K562 treated with DMSO at 1 percent for 48 hours (cell line): ENCODE measurements around the gene NXF1. TPM values are rescaled to one million over a fixed set of nuclear protein-coding genes. Genes with fewer than 3 reads are reported as not detected.

ENCODE experiments used
- total RNA-seq: library from RNA; unstranded; fragments of 300-600 nt; gene quantifications from 2 replicates; pipeline ENCODE4 v1.2.3, GENCODE V29; 2022; ENCODE audit warnings: low replicate concordance; ENCODE audit errors: extremely low read depth

The NXF1 gene
- not detected in 2 replicates for total RNA-seq

DNA sequence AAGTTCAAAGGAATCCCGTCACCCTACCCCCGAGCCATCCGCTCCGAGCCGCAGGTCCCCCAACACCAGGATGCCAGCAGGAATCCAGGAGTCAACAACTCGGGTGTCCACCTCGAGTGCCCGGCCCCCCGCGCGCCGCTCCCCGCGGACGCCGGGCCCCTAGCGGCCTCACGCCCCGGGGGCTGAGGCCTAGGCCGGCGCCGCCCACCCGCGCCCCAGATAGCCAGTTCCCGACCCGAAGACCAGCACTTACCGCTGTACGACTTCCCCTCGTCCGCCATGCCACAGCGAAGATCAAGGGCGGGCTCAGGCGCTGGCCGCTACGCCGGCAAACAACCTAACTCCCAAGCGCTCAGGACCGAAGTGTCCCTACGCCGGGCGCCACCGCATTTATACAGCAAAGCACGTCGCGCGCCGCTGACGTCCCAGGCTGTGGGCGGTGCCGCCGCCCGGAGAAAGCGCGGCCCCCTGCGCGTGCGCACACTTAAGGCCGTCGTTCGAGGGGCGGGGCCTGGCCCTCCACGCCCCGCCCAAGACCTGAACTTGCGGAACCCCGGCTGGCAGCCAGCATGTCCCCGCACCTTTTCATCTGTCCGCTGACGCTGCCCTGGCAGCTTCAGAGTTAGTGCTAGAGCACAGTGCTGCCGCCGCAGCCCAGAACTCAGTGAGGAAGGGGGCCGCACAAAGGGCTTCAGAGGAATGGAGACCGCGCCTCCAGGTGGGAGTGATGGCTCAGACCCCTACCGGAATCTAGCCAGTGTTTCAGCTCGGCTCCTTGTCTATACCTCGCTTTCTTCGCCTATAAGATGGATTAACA is at the start of gene NXF1:
Gene NXF1 (minus strand): TSS at position 365 of the 817 bp plus-strand sequence. CDS start 84 bp downstream, at position 281.

DNA sequence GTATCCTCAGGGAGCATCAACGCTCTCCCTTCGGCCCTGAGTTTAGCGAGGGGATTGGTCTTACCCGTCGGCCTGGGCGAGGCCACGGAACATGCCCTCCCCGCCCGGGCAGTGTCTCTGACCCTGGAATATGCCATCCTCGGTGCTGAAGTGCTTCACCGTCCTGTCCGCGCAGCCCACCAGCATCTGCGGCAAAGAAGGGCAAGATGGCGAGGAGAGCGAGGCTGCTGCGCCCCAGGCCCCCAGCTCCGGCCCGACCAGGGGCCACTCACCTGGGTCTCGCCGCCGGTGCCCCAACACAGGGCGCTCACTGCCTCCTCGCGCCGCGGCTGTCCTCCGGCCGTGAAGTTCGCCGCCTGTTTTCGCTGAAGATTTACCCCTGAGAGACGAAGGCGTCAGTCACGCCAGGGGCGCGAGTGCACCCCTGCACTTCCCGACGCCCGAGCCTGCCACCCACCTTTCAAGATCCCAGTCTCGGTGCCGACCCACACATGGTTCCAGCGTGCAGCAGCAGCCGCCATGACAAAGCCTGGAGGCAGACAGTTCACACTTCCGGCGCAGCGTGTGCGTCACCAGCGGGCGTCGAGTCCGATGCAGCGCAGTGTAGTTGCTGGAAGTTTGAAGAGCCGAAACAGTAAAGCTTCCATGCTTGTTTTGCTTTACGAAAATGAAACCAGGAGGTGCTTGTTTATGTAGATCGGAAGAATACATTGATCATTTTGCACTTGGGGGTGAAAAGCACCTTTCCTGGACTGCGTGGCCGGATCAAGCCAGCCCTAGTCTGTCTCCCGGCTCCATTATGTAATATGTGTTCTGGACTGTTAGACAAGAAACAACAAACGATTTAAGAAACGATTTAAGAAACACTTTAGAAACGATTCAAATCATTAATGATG is 34.1 kb upstream of the NXF1 start, which contains the start of gene WDR74:
Gene WDR74 (minus strand): TSS at position 541 of the 896 bp plus-strand sequence. CDS start 20 bp downstream, at position 521.

DNA sequence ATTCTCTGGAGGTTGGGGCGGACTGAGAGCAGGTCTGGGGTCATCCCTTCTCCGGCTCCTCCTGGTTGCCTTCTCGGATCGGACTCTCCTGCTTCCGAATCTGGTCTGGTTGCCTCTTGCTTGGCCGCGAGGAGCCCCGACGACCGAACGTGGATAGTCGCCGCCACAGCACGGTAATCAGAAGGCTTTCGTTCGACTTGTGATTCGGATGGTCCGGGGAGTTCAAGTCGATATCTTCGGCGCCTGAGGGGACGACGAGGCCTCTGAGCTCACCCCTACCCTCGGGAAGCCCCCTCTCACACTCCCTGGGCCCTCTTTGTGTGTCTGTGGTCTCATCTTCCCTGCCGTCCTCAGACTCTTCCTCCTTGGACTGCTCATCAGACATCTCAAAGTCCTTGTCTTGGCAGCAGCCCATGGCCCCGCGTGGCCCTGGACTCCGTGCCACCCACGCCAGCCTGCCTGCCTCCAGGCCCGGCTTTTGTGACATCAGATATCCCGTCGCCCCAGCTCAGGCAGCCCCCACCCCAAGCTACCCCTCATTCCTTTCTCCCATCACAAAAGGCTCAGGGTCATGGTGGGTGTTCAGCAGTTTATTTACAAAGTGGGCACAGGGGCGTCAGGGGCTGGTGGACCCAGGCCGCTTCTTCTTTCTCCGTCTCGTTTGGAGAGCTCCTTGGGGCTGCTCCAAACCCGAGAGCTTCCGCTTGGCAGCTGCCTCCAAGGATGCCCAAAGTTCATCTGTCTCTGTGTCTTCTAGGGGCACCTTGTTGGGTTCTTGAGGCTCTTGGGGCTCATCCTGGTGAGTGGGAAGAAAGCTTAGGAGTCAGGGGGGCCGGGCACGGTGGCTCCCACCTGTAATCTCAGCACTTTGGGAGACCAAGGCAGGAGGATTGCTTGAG is 27.3 kb upstream of the NXF1 start, which contains the start of gene TEX54:
Gene TEX54 (minus strand): TSS at position 506 of the 899 bp plus-strand sequence.

DNA sequence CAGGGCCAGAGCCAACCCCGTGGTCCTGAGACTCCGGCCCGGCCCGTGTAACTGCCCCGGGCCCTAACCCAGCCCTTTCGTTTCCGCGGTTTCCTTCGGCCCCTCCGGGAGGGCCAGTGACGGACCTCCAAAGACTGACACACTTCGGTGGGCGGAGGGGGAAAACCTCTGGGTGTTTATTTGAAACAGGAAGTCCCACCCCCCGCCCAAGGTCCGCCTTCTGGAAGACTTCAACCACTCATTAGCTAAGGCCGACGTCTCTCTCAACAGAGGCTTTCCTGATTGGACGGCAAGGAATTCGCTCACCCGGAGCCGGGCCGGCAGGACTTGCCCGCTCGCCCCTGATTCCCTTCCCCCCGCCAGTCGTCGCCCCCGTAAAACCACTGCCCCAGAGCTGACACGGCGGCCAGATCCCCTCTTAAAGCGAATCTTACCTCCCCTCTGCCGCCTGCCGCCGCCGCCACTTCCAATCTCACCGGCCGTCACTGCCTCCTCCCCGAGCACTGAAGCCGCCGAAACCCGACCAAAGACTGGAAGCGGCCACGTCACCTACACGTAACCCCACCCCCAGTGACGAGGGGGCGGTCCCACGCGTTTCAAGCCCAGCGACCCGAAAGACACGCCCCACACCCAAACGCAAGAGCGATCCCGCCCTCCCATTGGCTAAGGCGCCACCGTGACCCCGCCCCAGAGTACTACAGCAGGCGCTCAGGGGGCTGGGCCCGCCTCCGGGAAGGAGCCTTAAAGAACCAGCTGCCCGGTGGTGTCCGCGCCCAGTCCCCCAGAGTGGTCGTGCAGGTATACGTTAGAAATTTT is 26.5 kb upstream of the NXF1 start, which contains the start of gene STX5:
Gene STX5 (minus strand): TSS at position 532 of the 816 bp plus-strand sequence. CDS start 808 bp downstream, outside the sequence.

DNA sequence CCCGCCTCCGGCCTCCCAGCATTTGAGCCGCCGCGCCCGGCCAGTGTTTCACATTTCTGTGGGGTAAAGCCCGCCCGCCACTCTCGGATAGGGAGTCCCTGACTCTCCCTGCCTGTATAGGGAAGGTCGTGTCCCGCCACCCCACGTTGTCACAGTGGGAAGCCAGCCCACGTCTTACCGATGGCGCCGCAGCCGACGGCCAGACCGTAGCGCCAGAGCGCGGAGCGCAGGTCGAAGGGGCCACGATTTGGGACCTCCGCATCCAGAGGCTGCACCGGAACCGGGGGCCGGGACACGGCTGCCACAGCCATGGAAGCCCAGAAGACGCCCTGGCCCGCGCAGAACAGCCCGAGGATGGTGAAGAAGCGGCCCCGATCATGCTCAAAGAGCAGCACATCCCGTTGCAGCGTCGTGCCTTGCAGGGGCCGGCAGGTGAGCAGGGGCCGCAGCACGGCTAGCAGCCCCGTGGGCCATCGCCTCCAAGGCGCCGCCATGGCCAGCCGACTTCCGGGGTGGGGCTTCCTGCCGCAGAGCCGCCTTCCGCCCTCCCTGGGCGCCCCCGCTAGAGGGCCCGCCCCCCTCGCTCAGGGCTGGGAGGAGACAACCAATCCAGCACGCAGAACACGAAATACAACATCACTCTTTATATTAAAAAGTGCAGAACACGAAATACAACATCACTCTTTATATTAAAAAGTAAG is 13.6 kb downstream of the NXF1 start, which contains the start of gene TMEM223:
Gene TMEM223 (minus strand): TSS at position 506 of the 701 bp plus-strand sequence. CDS start 12 bp downstream, at position 494.

DNA sequence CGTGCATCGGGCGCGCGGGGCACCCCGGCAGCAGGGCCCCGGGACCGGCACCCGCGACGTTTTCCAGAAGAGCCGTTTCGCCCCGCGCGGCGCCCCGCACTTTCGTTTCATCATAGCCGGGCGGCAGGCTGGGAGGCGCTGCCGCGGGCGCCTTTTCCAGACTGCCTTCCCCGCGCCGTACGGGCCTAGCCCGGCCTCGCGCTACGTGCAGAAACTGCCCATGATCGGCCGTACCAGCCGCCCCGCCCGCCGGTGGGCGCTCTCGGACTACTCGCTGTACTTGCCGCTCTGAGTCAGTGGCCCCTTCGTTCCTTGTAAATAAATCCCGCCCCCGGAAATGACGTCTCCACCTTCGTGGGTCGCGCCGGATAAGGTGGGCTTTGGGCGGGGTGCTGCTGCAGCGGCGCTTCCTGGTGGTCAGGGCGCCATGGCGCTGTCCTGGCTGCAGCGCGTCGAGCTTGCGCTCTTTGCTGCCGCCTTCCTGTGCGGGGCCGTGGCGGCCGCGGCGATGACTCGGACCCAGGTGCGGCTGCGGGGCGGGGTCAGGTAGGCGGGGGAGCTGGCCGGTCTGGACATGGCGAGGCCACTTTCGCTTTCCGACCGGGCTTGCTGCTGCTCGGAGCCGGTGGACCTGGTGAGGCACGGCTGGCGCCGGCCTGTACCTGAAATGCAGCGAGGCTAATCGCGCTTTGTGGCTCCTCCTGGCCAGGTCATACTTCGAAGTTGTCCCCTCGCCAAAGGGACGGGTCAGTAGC is 18.1 kb downstream of the NXF1 start, which contains the start of gene TMEM179B:
Gene TMEM179B (plus strand): TSS at position 398 of the 755 bp plus-strand sequence. CDS start 30 bp downstream, at position 428.

DNA sequence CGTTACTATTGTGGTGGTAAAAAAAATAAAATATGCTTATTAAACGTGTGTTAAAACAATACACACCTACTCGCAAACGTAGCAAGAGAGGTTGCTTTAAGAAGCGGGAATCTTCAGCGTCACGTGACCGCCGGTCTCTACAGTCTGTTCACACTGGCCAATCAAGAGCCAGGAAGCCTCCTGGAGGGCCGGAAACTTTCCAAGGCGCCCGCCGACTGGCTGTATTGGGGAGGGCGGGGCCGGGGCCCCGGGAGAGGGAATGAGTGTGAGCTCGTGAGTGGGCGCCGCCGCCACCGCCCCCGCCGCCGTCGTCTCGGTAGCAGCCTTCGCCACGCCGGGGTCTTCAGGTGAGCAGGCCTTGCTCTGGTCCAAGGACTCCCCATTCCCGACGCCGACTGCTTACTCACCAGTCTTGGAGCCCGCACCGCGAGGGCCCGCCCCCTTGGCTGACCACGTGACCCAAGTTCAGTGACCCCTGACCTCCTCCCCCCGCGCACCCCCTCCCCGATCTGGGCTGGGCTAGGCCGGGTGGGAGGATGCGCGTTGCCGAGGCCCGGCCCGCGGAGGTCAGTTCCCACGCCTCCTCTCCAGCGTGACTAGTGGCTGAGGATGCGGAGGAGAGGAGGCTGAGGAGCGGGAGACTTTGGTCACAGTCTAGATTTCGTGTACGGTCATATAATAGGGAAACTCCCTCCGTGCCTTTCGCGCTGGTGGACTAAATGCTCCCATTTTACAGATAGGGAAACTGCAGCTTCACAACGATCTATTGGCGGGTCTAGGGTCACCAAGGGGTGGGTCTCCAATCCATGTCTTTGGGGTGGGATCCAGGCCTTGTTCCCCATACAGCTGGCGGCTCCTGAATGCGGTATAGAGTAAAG is 33.9 kb downstream of the NXF1 start, which contains the start of gene TAF6L:
Gene TAF6L (plus strand): TSS at position 253 of the 878 bp plus-strand sequence. CDS start 4,388 bp downstream, outside the sequence.

DNA sequence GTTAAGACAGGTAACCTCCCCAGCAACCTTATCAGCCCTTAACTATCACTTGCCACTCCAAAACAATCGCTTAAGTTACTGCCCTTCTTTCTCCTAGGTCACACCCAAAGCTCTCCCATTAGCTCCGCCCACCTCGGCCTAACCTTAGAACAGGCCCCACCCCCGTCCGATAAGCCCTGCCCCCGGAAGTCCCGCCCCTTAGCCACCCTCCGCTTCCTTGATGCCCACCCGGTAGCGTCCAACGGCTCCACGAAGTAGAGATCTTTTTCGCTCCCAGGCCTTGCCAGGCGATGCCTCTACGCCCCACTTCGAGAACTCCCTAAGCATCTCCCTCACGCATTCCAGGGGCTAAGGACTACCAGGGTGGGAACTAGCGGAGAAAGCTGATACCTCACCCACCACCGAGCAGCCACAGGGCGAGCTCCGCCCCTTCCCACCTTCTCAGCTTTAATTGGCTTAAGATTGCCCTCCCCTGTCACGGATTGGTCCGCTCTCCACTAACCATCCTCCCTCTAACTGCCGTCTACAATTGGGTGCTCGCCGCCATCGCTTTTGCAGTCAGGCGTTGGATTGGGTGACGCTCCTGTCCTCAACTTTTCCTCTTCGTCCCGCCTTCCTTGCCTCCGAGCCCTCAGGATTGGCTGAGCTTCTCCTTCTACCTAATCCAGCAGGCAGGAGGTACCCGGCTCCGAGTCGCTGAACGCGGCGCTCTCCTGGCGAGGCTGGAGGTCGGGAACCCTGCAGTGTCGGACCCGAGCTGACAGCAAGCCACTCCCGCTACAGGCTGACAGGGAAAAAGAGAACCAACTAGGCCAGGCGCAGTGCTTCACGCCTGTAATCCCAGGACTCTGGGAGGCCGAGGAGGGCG is 51.3 kb downstream of the NXF1 start, which contains the start of gene ZBTB3:
Gene ZBTB3 (minus strand): TSS at position 425 of the 868 bp plus-strand sequence. CDS start 496 bp downstream, outside the sequence.

Other genes starting within 250 kb of the NXF1 start
- 2,176 and 4,535 TPM in 2 replicates for gene EEF1G, start 231.5 kb downstream of the NXF1 start, total RNA-seq
- not detected in 2 replicates for gene TUT1, start 213.9 kb downstream of the NXF1 start, total RNA-seq
- gene MTA2, start 203.6 kb downstream of the NXF1 start, total RNA-seq: not detected in 2 replicates
- gene EML3, start 192.7 kb downstream of the NXF1 start, total RNA-seq: not detected in 2 replicates
- gene ROM1, start 192.2 kb downstream of the NXF1 start, total RNA-seq: not detected in 2 replicates
- gene B3GAT3, start 183.5 kb downstream of the NXF1 start, total RNA-seq: not detected in 2 replicates
- 252 TPM in 1 of 2 replicates, not detected in the other for gene GANAB, start 158.8 kb downstream of the NXF1 start, total RNA-seq
- not detected in 2 replicates for gene INTS5, start 152.1 kb downstream of the NXF1 start, total RNA-seq
- gene C11orf98, start 140.2 kb downstream of the NXF1 start, total RNA-seq: not detected in 2 replicates
- not detected in 2 replicates for gene CSKMT, start 140.1 kb downstream of the NXF1 start, total RNA-seq
- not detected in 2 replicates for gene UQCC3, start 133.8 kb downstream of the NXF1 start, total RNA-seq
- gene LBHD1, start 133.2 kb downstream of the NXF1 start, total RNA-seq: not detected in 2 replicates
- gene UBXN1, start 126.4 kb downstream of the NXF1 start, total RNA-seq: 582 TPM in 1 of 2 replicates, not detected in the other
- gene LRRN4CL, start 115.9 kb downstream of the NXF1 start, total RNA-seq: not detected in 2 replicates
- not detected in 2 replicates for gene BSCL2, start 98.0 kb downstream of the NXF1 start, total RNA-seq
- not detected in 2 replicates for gene GNG3, start 97.8 kb downstream of the NXF1 start, total RNA-seq
- gene HNRNPUL2, start 78.0 kb downstream of the NXF1 start, total RNA-seq: not detected in 2 replicates
- gene TTC9C, start 77.0 kb downstream of the NXF1 start, total RNA-seq: not detected in 2 replicates
- gene ZBTB3, start 51.3 kb downstream of the NXF1 start, total RNA-seq: not detected in 2 replicates
- gene POLR2G, start 43.9 kb downstream of the NXF1 start, total RNA-seq: not detected in 2 replicates
- gene TAF6L, start 34.0 kb downstream of the NXF1 start, total RNA-seq: not detected in 2 replicates
- gene TMEM179B, start 18.0 kb downstream of the NXF1 start, total RNA-seq: not detected in 2 replicates
- not detected in 2 replicates for gene TMEM223, start 13.4 kb downstream of the NXF1 start, total RNA-seq
- gene STX5, start 26.6 kb upstream of the NXF1 start, total RNA-seq: 493 TPM in 1 of 2 replicates, not detected in the other
- gene TEX54, start 27.4 kb upstream of the NXF1 start, total RNA-seq: not detected in 2 replicates
- gene WDR74, start 34.1 kb upstream of the NXF1 start, total RNA-seq: not detected in 2 replicates
- gene SLC3A2, start 75.5 kb upstream of the NXF1 start, total RNA-seq: 454 and 648 TPM in 2 replicates
- gene CHRM1, start 115.9 kb upstream of the NXF1 start, total RNA-seq: not detected in 2 replicates
- gene SLC22A6, start 179.5 kb upstream of the NXF1 start, total RNA-seq: not detected in 2 replicates
- gene SLC22A8, start 210.4 kb upstream of the NXF1 start, total RNA-seq: not detected in 2 replicates